ENCODE measurements around the gene ZNF469.

The ZNF469 gene

GRCh38 chr16:88346680-88347505 lies 35.9 kb upstream of the ZNF469 start:
- DNase-seq: no peak

- no peak for DNase-seq
These were observed 34.9 kb upstream of the ZNF469 start for GRCh38 chr16:88347656-88348376.

- DNase-seq: no peak
These were observed 34.2 kb upstream of the ZNF469 start for GRCh38 chr16:88348377-88349152.

GRCh38 chr16:88349153-88349902 lies 33.4 kb upstream of the ZNF469 start:
- DNase-seq: no peak

- DNase-seq: no peak
These were observed 32.6 kb upstream of the ZNF469 start for GRCh38 chr16:88349903-88350900.

- DNase-seq: no peak
These were observed 31.8 kb upstream of the ZNF469 start for GRCh38 chr16:88350922-88351321.

- no peak for DNase-seq
These were observed 31.2 kb upstream of the ZNF469 start for GRCh38 chr16:88351491-88352101.

- DNase-seq: no peak
These were observed 30.2 kb upstream of the ZNF469 start for GRCh38 chr16:88352261-88353200.

- DNase-seq: no peak
These were observed 29.5 kb upstream of the ZNF469 start for GRCh38 chr16:88353232-88353631.

GRCh38 chr16:88353691-88354090 lies 29.1 kb upstream of the ZNF469 start:
- no peak for DNase-seq

- DNase-seq: no peak
These were observed 28.3 kb upstream of the ZNF469 start for GRCh38 chr16:88354229-88355092.

- DNase-seq: no peak
These were observed 27.7 kb upstream of the ZNF469 start for GRCh38 chr16:88355093-88355388.

GRCh38 chr16:88355389-88356123 lies 27.2 kb upstream of the ZNF469 start:
- no peak for DNase-seq

- DNase-seq: no peak
These were observed 26.5 kb upstream of the ZNF469 start for GRCh38 chr16:88356124-88356726.

- DNase-seq: no peak
These were observed 26.0 kb upstream of the ZNF469 start for GRCh38 chr16:88356727-88357199.

- no peak for DNase-seq
These were observed 25.3 kb upstream of the ZNF469 start for GRCh38 chr16:88357317-88358022.

GRCh38 chr16:88358023-88358420 lies 24.7 kb upstream of the ZNF469 start:
- DNase-seq: no peak

Measured in cortex of kidney (tissue), 1 donor.